DND-41 (cell line): ENCODE data around the gene APBA3.

Source experiments
- ATAC-seq: fragments of 200-7000 bp; cut with Tn5 transposase; 3 replicates; pipeline ENCODE4 v1.9.1; 2021; ENCODE audit warnings: low read depth; ENCODE audit not compliant: insufficient read depth
- DNase-seq: peaks from one replicate; pipeline ENCODE4 v3.0.0-alpha.2; 2020
- H2AFZ ChIP-seq: 2 replicates; pipeline ENCODE4 v1.6.0; 2012; ENCODE audit warnings: low read depth, low read length
- H3K27ac ChIP-seq: 2 replicates; pipeline ENCODE4 v1.5.1; 2012; ENCODE audit warnings: low read length, inconsistent platforms
- H3K27me3 ChIP-seq: fragments of 200-600 bp; sonication (generic); 2 replicates; pipeline ENCODE4 v1.6.0; 2012; ENCODE audit warnings: low read length, mild to moderate bottlenecking, inconsistent platforms; ENCODE audit not compliant: insufficient read depth, poor library complexity
- H3K36me3 ChIP-seq: 2 replicates; pipeline ENCODE4 v1.5.1; 2012; ENCODE audit warnings: low read length, inconsistent platforms; ENCODE audit not compliant: insufficient read depth
- H3K4me1 ChIP-seq: 2 replicates; pipeline ENCODE4 v1.5.1; 2012; ENCODE audit warnings: mild to moderate bottlenecking, low read length; ENCODE audit not compliant: insufficient read depth
- H3K4me2 ChIP-seq: 2 replicates; pipeline ENCODE4 v1.6.0; 2012; ENCODE audit warnings: mild to moderate bottlenecking, moderate library complexity, low read length, inconsistent platforms; ENCODE audit not compliant: insufficient read depth
- H3K4me3 ChIP-seq, 2 experiments: fragments of 200-600 bp in 1 of 2; shearing (Covaris generic) in 1 of 2; 2 replicates each; pipeline ENCODE4 v1.5.1; 2012 to 2016; ENCODE audit warnings: inconsistent platforms in 2 of 2, low read length in 2 of 2, mild to moderate bottlenecking in 2 of 2, low read depth in 1 of 2, moderate library complexity in 1 of 2
- H3K79me2 ChIP-seq: 2 replicates; pipeline ENCODE4 v1.6.0; 2012; ENCODE audit warnings: low read length, inconsistent platforms; ENCODE audit not compliant: insufficient read depth
- H3K9ac ChIP-seq: 2 replicates; pipeline ENCODE4 v1.6.0; 2012; ENCODE audit warnings: low read depth, mild to moderate bottlenecking, inconsistent platforms, low read length, moderate library complexity
- H3K9me3 ChIP-seq: 2 replicates; pipeline ENCODE4 v1.5.1; 2012; ENCODE audit warnings: low read length, moderate library complexity, mild to moderate bottlenecking, inconsistent platforms; ENCODE audit not compliant: insufficient read depth, severe bottlenecking
- H4K20me1 ChIP-seq: 2 replicates; pipeline ENCODE4 v1.6.0; 2012; ENCODE audit warnings: low read length; ENCODE audit not compliant: insufficient read depth
- EZH2 ChIP-seq: IDR thresholded peaks from 3 replicates; pipeline ENCODE4 v1.6.1; 2012; ENCODE audit warnings: borderline replicate concordance, low read depth, mild to moderate bottlenecking, moderate library complexity, low read length, inconsistent platforms; ENCODE audit not compliant: severe bottlenecking
- TF ChIP-seq, protein P1 (sequence below): IDR thresholded peaks from 2 replicates; pipeline ENCODE4 v1.5.1; 2012; ENCODE audit warnings: borderline replicate concordance, low read length, moderate library complexity, mild to moderate bottlenecking; ENCODE audit not compliant: poor library complexity, severe bottlenecking; ENCODE audit errors: extremely low read depth

APBA3 gene

DNA sequence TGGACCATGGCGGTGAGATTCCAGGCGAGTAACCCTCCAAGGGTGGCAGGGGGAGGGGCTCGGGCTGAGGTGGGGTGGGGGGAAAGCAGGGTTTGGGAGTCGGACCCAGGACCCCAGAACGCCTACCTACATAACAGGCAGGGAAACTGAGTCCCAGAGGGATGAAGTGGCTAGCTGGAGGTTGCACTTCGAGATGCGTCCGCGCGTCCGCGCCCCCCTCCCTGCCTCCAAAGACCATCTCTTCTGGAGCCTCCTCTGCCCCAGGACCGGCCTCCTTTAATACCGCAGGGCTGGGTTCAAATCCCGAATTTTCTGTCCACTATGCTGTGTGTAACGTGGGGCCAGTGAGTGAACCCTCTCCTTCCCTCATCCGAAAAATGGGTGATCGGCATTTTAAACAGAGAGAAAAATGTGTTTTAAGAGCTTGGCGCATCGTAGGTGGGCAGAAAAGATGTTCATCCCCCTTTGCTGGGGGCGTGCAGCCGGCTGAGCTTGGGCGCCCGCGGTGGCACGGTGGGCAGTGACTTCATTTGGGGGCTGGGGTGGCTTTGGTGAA lies 39.5 kb downstream of the APBA3 start:
- Histone ChIP-seq H4K20me1 (no peaks in the 10 kb centered on the region), H3K4me2 (peak overlapping the region; percentile 19; the same call in 1 of the 2 replicates), H3K79me2 (no peaks in the 10 kb centered on the region), H3K9me3 (no peaks in the 10 kb centered on the region), H3K4me3 (no peak overlapping the region), H3K27ac (no peak overlapping the region), H3K27me3 (peaks cover 27% of the 10 kb centered on the region), H3K4me1 (peaks cover 3% of the 10 kb centered on the region; the same call in 1 of the 2 replicates), H3K9ac (no peak overlapping the region), H2AFZ (no peak overlapping the region), H3K36me3 (no peaks in the 10 kb centered on the region)
- DNase-seq = no peak
- TF ChIP-seq EZH2 = peak; percentile 29
- TF ChIP-seq, protein P1, sequence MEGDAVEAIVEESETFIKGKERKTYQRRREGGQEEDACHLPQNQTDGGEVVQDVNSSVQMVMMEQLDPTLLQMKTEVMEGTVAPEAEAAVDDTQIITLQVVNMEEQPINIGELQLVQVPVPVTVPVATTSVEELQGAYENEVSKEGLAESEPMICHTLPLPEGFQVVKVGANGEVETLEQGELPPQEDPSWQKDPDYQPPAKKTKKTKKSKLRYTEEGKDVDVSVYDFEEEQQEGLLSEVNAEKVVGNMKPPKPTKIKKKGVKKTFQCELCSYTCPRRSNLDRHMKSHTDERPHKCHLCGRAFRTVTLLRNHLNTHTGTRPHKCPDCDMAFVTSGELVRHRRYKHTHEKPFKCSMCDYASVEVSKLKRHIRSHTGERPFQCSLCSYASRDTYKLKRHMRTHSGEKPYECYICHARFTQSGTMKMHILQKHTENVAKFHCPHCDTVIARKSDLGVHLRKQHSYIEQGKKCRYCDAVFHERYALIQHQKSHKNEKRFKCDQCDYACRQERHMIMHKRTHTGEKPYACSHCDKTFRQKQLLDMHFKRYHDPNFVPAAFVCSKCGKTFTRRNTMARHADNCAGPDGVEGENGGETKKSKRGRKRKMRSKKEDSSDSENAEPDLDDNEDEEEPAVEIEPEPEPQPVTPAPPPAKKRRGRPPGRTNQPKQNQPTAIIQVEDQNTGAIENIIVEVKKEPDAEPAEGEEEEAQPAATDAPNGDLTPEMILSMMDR = no peak
- ATAC-seq = no peak

DNA sequence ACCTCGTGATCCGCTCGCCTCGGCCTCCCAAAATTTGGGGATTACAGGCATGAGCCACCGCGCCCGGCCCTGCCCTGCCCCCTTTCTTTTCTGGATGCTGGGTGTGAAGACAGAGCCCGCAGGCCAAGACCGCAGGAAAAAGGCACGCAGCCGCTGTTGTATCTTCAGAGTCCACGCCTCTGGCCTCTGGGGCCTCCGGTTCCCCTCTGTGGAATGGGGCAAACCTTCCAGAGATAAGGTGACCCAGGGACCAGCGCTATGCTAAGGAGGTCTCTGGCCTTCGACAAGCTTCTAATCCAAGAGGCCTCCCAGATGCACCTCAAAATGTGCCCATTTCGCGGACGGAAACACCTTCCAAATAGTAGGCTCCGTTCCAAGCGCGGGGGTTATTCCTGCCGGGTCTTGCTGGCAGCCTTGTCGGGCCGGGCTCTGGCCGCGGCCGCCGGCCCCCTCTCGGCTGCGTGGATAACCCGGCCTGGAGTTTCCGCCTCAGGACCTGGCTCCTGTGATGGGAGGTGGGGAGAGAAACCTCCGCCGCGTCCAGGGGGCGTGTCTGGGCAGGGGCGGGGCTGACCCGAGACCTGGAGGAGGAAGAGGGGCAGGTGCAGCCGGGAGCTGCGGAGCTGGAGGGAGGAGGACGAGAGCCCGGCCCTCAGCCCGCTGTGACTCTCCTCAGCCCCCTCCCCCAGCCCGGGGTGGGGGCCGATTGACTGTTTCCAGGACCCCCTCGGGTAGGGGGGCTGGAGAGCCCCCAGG lies 40.2 kb downstream of the APBA3 start:
- no peaks in the 10 kb centered on the region for H3K9me3 ChIP-seq
- peaks cover 3% of the 10 kb centered on the region; the same call in 1 of the 2 replicates for H3K4me1 ChIP-seq
- no peak overlapping the region for H2AFZ ChIP-seq
- H3K27me3 ChIP-seq = peaks cover 27% of the 10 kb centered on the region
- no peak overlapping the region for H3K4me3 ChIP-seq
- no peak overlapping the region for H3K9ac ChIP-seq
- no peaks in the 10 kb centered on the region for H3K79me2 ChIP-seq
- TF ChIP-seq, protein P1 = no peak
- peak; percentile 63 for TF ChIP-seq EZH2
- H3K4me2 ChIP-seq = peak overlapping the region; percentile 19; the same call in 1 of the 2 replicates
- no peaks in the 10 kb centered on the region for H4K20me1 ChIP-seq
- no peaks in the 10 kb centered on the region for H3K36me3 ChIP-seq
- no peak overlapping the region for H3K27ac ChIP-seq
- peak; percentile 66 for ATAC-seq
- peak; percentile 81 for DNase-seq

DNA sequence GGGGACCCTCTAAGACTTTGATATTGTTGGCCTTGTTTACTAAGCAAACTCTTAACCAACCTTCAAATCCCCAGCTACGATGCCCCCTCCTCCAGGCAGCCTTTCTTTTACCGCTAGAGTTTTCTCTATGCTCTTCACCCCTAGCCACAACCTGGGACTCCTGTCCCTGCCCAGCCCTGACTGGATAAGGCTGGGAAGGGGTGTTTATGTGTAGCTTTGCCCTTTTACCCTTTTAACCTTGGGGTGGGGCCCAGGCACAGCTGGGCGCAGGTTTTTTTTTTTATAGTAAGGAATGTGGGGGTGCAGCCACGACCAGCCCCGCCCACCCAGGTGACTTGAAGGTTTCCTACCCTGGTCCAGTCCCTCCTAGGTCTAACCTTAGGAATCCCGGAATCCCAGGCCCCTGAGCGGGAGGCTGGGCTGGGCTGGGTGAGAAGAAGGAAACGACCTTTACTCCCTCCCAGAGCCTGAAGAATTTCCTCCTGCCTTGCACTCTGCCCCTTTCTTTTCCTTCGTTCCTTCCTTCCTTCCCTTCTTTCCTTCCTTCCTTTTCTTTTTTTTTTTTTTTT lies 41.1 kb downstream of the APBA3 start:
- Histone ChIP-seq H4K20me1 (no peaks in the 10 kb centered on the region), H3K9me3 (no peaks in the 10 kb centered on the region), H3K4me3 (no peak overlapping the region), H3K36me3 (no peaks in the 10 kb centered on the region), H3K9ac (no peak overlapping the region), H3K27ac (no peak overlapping the region), H2AFZ (no peak overlapping the region), H3K27me3 (peaks cover 27% of the 10 kb centered on the region), H3K79me2 (no peaks in the 10 kb centered on the region), H3K4me2 (no peak overlapping the region), H3K4me1 (peaks cover 3% of the 10 kb centered on the region; the same call in 1 of the 2 replicates)
- no peak for ATAC-seq
- no peak for TF ChIP-seq EZH2
- TF ChIP-seq, protein P1 = no peak
- no peak for DNase-seq
